COLO668 (cell line): ENCODE measurements around the gene ENOX1.
"Not testable (repeated sequence)": the region's sequence is repeated elsewhere in the genome, so short reads cannot be mapped to it uniquely, and the experiment has no call there.

Source experiments
- DNase-seq: peaks from one replicate; lab custom pipeline; 2025; ENCODE audit not compliant: unreplicated experiment; lab: John Stamatoyannopoulos, UW

Gene ENOX1

GRCh38 chr13:43786766-43787517 lies at the start of gene ENOX1:
Gene ENOX1 (minus strand): TSS chr13:43786972.
- DNase-seq, result peak; percentile 98

DNA sequence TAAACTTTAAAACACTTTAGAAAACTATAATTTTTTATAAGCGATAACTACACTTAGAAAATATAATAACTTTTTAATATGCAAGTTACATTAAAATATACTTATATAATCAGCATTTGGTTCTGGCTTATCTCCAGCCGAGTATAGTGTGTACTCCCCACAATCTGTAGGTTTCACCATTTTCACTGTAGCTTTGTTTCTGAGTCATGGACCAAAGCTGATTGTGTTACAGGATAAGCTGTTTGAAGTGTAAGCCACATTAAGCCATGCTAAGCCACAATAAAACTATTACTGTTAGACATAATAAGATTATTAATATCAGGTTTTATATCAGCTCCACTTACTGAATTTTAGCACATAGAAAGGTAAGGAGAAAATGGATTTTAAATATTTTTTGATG lies 48.9 kb upstream of the ENOX1 start:
- DNase-seq, result no peak

DNA sequence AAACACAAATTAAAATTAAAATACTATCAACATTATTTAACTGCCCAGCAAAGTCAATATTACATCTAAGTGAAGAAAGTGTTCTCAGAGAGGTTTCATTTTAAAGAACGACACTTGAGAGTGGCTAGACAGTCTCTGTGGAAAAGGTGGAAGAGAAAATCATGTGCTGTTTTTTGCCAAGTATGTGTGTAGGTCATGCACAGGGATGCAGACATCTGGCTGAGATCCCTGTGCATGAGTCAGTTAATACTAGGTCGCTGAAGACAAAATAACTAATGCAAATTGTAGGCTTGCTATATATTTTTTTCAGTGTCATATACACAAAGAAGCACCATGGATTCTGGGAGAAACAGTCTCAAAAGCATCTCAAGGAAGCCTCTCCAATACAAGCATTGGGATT lies 44.3 kb upstream of the ENOX1 start:
- no peak for DNase-seq

- no peak for DNase-seq
Measured at GRCh38 chr13:43830497-43830881, 43.7 kb upstream of the ENOX1 start.

DNA sequence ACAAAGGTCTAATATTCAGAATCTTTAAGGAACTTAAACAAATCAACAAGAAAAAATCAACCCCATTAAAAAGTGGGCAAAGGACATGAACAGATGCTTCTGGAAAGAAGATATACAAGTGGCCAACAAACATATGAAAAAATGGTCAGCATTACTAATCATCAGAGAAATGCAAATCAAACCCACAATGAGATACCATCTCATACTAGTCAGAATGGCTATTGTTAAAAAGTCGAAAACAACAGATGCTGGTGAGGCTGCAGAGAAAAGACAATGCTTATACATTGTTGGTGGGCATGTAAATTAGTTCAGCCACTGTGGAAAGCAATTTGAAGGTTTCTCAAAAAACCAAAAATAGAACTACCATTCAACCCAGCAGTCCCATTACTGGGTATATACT lies 37.9 kb upstream of the ENOX1 start:
- DNase-seq, result not testable (repeated sequence)

GRCh38 chr13:43822969-43823368 lies 36.2 kb upstream of the ENOX1 start:
- DNase-seq, result no peak

DNA sequence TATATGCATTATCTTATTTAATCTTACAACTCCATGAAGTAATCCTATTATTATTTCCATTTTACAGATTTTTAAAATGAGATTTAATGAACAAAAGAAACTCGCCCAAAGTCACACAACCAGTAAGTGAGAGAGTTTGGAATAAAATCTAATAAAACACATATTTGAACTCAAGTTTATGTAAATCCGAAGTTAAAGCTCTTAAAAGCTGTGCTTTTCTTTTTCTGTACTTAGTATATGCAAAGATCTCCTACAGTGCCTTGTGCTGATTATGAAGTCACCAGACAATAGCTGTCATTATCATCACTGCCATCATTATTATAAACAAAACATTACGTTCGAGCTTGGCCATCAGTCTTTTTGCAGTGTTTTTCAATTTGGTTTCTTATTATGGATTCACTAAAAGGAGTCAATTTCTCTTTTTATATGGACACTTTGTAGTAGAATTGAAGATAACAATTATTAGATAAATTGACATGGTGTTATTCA lies 29.7 kb upstream of the ENOX1 start:
- DNase-seq, result no peak

- DNase-seq, result no peak
Measured at GRCh38 chr13:43815204-43815603, 28.4 kb upstream of the ENOX1 start.

GRCh38 chr13:43808676-43809075 lies 21.9 kb upstream of the ENOX1 start:
- DNase-seq, result no peak

GRCh38 chr13:43805681-43806128 lies 18.9 kb upstream of the ENOX1 start:
- no peak for DNase-seq

DNA sequence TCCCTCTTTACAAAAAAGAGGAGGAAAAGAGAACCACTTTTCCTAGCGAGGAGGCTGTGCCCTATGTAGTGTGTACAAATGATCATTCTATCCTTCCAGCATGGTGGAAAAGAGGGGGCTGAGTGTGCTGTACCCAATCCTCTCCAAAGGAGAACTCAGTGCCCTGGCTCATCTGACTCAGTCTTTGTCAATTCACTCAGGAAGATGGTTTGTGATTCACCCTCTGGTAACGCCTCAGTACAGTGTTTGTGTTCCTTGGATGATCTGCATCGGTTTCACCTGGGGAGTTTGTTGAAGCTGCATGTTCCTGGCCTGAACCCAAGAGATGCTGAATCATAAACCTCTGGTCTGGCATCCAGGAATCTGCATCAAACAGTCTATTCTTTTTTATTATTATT lies 18.3 kb upstream of the ENOX1 start:
- no peak for DNase-seq

DNA sequence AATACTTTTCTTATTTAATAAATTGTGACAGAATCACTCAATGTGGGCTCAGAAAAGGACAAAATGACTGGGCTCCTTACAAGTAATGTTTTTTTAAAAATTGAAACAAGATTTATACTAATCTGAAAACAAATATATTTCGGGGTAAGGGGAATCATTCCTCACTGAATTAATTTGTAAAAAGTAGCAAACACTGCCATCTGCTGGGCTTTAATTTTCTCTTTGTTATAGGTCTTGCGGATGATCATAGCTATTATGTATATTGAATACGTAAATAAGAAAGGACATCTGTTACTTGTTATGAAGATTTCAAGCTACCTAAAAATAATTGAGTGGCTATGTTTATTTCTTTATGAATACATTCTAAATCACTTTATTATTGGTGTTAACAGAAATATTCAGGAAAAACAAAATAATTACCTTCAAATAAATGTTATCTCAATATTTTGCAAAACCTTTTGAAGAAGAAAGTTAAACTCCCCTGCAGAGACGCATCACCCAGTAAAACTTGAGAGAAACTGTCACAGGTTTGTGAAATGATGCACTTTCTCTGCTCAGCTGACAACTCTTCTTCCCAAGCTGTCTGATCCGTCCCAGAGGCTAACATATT lies 17.8 kb upstream of the ENOX1 start:
- no peak for DNase-seq

DNA sequence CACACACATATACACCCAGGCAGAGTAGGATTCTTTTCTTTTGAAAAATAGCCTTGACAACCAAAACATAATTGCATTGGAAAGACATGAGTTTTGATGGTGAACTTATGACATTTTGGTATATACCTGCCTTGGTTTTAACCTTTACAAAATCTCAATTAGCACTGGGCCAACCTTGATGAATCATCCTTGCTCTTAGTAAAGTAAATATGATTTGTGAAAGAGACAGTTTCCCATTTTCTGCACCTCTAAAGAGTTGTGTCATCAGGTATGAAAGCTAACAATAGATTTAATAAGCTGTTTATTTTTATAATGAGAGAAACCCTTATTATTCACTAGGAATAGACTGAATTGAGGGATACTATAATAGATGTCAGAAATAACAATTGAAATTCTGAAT lies 15.7 kb upstream of the ENOX1 start:
- no peak for DNase-seq

GRCh38 chr13:43800828-43801227 lies 14.1 kb upstream of the ENOX1 start:
- DNase-seq, result no peak

- peak; percentile 42 for DNase-seq
Measured at GRCh38 chr13:43799191-43799590, 12.4 kb upstream of the ENOX1 start.

DNA sequence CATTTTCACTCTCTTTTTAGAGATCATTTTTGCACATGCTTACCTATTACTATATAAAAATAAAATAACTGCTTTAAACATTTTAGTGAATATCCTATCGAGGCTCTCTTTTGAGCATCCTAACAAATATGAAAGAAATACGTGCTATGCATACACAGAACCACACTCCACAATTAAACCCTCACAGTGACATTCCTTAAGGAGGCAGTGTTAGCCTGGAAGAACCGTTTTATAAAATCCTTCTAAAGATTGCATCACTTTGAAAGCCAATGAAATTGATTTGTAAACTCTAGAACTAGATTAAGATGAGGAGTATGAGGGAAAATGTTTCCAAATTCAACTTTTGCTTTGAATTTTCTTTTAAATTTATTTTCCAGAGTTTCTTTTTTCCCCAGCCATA lies 11.1 kb upstream of the ENOX1 start:
- no peak for DNase-seq

DNA sequence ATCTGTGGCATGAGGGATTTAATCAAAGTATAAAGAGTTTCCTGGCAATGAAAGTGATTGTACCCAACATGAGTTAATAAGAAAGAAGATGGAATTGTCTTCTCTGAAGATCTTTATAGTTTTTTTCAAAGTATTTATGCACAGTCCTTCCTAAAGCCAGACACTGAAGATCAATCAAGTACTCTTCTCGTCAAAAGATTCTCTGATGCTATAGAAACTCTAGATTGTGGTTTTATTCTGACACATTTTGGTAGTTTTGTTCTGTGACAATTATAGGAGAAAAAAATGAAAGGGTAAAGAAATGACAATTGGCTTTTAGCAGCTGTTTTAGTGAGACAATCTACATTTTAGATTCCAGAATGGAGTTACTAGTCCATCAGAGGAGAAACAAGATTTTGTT lies 10.4 kb upstream of the ENOX1 start:
- no peak for DNase-seq

DNA sequence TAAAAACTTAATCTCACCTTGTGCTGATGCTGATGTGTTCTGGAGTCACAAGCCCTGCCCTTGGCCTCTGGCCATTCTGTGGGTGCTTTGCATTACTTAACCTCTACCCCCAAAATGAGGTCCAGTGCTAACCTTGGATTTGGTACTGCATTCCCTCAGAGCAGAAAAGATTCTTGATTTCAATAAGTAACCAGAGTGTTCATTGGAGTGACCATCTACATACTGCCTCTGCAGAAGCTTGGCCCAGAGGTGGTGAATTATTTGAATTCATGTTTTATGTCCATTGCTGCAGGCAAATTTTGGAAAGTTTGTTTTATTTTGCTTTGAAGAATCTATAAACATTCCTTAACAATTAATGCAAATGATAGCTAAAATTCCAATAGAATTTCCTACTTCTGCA lies 7.6 kb upstream of the ENOX1 start:
- no peak for DNase-seq

GRCh38 chr13:43792076-43792881 lies 5.5 kb upstream of the ENOX1 start:
- DNase-seq, result no peak

- peak; percentile 79 for DNase-seq
Measured at GRCh38 chr13:43787997-43788396, 1.2 kb upstream of the ENOX1 start.

GRCh38 chr13:43787518-43787891 lies 733 bp upstream of the ENOX1 start:
- no peak for DNase-seq

DNA sequence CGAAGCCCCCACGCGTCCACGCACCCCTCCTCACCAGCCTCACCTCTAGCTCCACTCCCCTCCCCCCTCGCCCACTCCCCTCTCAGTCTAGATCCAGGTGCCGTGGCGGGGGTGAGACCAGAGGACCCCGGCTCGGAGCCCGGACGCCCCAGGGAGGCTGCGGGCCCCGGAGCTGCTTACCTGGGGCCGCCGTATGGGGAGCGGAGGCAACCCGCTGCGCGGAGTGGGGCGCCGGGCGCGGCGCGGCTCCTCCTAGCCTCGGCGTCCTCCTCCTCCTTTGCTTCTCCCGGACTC lies 353 bp downstream of the ENOX1 start:
- no peak for DNase-seq
